ENCODE data around the gene PARP8.
"Not testable (repeated sequence)": the region's sequence is repeated elsewhere in the genome, so short reads cannot be mapped to it uniquely, and the experiment has no call there.

PARP8 gene, protein sequence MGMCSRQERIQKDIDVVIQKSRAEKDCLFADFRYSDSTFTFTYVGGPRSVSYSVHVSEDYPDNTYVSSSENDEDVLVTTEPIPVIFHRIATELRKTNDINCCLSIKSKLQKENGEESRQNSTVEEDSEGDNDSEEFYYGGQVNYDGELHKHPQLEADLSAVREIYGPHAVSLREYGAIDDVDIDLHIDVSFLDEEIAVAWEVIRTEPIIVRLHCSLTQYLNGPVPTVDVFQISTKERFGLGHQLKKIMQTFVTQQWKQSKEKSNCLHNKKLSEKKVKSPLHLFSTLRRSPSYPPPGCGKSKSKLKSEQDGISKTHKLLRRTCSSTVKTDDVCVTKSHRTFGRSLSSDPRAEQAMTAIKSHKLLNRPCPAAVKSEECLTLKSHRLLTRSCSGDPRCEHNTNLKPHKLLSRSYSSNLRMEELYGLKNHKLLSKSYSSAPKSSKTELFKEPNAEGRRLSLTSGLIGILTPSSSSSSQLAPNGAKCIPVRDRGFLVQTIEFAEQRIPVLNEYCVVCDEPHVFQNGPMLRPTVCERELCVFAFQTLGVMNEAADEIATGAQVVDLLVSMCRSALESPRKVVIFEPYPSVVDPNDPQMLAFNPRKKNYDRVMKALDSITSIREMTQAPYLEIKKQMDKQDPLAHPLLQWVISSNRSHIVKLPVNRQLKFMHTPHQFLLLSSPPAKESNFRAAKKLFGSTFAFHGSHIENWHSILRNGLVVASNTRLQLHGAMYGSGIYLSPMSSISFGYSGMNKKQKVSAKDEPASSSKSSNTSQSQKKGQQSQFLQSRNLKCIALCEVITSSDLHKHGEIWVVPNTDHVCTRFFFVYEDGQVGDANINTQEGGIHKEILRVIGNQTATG

GRCh38 chr5:50666261-50667022 is at the start of gene PARP8:
Gene PARP8 (plus strand): TSS chr5:50666637. CDS start chr5:50667096, 459 bp downstream.
- in situ Hi-C loops (cut with HindIII; ENCODE audit: low sequenced_read_pairs), result no loop called here

DNA sequence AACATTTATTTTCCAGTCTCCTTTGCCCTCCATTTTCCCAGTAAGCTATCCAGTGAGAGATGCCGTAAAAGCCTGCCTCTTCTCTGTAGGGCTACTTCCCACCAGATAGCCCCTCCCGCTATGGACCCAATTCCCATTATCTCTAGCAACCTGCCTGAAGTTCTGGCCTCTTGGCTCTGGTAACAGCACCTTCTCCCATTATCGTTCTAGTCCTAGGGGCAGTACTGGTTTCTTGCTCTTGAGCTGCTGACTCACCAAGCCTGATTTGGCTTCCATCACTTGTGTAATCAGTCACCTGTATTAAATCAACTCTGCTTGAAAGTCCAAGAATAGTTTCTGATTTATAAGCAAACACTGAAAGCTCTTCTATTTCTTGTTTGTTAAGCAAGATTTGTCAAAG is 42.8 kb upstream of the PARP8 start:
- in situ Hi-C loops (cut with HindIII; ENCODE audit: low sequenced_read_pairs), result no loop called here

DNA sequence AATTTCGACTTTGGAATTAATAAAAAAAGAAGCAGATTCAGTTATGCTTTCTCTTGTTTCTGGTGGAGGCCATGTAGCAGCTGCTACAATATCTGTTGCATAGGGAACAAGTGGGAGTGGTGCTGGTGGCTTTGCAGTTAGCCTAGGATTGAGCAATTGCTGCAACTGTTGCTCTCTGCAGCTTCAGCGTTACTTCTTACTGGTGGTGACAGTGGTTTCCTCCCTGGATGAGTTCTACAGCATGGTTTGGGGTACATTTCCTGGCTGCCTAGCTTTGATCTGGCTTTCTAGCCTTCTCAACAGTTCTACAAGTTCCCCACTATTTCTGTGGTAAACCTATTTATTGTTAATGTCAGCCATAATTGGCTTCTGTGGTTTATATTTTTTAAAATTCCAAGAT is 31.6 kb upstream of the PARP8 start:
- in situ Hi-C loops (cut with HindIII; ENCODE audit: low sequenced_read_pairs), result not testable (repeated sequence)

DNA sequence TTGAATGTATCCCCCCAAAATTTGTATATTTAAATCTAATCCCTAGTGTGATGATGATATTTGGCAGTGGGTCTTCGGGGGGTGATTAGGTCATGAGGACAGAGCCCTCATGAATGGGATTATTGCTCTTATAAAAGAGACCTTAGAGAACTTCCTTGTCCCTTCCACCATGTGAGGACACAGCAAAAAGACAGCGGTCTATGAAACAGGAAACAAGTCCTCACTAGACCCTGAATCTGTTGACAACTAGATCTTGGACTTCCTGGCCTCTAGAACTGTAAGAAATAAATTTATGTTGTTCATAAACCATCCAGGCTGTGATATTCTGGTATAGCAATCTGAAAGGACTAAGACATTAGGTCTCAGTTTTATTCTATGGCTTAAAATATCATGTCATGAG is 28.9 kb upstream of the PARP8 start:
- in situ Hi-C loops (cut with HindIII; ENCODE audit: low sequenced_read_pairs), result not testable (repeated sequence)

DNA sequence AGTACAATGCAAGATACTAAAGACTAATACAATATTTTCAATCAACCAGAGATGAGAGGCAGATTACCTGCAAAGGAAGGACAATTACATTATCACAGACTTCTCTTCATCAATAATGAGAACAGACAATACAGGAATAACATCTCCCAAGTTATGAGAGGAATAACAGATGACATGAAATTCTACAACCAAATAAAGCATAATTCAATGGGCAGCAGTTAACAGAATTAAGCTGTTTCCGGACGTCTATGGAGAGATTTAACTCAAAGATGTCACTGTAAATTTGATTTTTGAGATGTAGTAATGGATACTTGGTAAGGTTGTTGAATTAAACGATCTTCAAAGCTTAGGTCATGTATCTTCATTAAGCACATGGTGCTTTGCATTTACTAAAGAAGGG is 19.8 kb upstream of the PARP8 start:
- in situ Hi-C loops (cut with HindIII; ENCODE audit: low sequenced_read_pairs), result no loop called here

DNA sequence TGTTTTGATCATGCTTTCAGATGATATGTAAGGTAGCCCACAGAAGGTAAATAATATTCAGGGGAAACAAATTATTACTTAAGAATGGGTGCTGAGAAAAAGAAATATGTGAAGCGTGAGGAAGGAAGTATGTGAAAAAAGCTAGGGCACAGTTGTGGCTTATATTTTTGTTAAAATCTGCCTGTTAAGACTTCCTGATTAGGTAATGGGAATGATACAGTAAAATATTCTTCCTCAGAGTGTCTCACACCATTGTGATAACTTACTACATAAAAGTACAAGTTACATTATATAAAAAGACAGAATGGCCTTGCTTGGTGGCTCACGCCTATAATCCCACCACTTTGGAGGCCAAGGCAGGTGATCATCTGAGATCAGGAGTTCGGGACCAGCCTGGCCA is 18.7 kb upstream of the PARP8 start:
- in situ Hi-C loops (cut with HindIII; ENCODE audit: low sequenced_read_pairs), result no loop called here

DNA sequence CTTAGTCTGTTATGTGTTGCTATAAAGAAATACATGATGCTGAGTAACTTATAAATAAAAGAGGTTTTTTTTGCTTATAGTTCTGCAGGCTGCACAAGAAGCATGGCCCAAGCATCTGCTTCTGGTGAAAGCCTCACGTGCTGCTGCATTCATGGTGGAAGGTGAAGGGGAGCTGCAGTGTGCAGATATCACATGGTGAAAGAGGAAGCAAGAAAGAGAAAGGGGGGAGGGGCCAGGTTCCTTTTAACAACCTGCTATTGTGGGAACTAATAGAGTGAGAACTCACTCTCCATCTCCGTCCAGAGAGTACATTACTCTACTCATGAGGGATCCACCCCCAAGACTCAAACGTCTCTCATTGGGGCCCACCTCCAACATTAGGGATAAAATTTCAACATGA is 12.5 kb upstream of the PARP8 start:
- in situ Hi-C loops (cut with HindIII; ENCODE audit: low sequenced_read_pairs), result no loop called here

GRCh38 chr5:50655067-50655809 is 11.2 kb upstream of the PARP8 start:
- in situ Hi-C loops (cut with HindIII; ENCODE audit: low sequenced_read_pairs), result no loop called here

DNA sequence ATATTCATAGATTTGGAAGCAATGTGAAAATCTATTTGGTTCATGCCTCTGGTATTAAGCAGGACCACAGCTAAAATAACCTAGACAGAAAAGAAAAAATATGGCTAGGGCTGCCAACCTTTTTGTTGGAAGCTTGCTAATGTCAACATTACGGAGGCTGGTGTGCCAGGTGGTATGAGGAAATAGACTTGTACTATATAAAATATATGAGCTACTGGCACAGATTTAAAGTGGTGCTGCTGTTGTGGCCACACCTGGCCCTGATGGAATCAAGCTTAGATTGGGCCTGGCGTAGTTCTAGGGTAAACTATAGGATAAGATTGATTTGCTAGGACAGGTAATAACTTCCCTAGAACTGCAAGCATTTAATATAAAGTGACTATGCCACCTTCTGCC is 10.6 kb upstream of the PARP8 start:
- in situ Hi-C loops (cut with HindIII; ENCODE audit: low sequenced_read_pairs), result no loop called here

DNA sequence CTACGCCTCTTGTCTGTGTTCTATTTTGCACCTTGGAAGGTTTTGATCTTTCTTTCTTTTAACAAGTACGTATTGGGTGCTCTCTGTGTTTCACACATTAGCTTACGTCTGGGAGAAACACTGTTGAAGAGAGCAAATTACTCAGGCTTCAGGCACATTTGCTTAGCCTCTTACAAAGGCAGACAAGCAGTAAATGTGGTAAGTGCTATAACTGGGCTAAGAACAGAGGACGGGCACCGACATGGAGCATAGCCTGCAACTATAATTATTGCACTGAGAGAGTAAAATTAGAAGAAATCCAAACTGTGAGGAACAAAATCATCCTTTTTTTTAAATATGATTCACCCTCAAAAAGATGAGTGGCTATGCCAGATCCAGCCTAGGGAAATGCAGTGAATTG is 9.4 kb upstream of the PARP8 start:
- in situ Hi-C loops (cut with HindIII; ENCODE audit: low sequenced_read_pairs), result no loop called here

- in situ Hi-C loops (cut with HindIII; ENCODE audit: low sequenced_read_pairs), result no loop called here
Observed at GRCh38 chr5:50658246-50658645, 8.2 kb upstream of the PARP8 start.

GRCh38 chr5:50663636-50664035 is 2.8 kb upstream of the PARP8 start:
- in situ Hi-C loops (cut with HindIII; ENCODE audit: low sequenced_read_pairs), result no loop called here

- in situ Hi-C loops (cut with HindIII; ENCODE audit: low sequenced_read_pairs), result no loop called here
Observed at GRCh38 chr5:50665091-50665490, 1.3 kb upstream of the PARP8 start.

DNA sequence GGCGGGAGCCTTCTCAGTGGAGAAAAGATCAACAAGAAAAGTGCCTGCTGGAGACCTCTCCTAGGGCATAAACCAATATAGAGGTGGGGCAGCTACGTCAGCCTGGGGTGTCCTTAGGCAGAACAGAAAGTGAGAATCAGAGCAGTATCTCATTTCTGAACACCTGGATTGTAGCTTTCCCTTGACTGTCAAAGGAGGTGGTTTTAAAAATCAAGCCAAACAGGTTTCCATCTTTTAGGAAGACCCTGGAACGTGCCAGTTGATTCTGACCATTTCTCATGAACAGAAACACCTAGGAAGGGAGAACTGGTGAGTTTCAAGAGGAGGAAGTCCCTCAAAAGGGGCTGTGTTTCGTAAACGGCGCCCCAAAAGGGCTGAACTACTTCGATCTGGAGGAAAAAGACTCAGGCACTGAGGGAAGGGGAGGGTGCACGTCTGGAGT is 655 bp upstream of the PARP8 start:
- in situ Hi-C loops (cut with HindIII; ENCODE audit: low sequenced_read_pairs), result not testable (repeated sequence)

- in situ Hi-C loops (cut with HindIII; ENCODE audit: low sequenced_read_pairs), result no loop called here
Observed at GRCh38 chr5:50667023-50667652, 701 bp downstream of the PARP8 start.

DNA sequence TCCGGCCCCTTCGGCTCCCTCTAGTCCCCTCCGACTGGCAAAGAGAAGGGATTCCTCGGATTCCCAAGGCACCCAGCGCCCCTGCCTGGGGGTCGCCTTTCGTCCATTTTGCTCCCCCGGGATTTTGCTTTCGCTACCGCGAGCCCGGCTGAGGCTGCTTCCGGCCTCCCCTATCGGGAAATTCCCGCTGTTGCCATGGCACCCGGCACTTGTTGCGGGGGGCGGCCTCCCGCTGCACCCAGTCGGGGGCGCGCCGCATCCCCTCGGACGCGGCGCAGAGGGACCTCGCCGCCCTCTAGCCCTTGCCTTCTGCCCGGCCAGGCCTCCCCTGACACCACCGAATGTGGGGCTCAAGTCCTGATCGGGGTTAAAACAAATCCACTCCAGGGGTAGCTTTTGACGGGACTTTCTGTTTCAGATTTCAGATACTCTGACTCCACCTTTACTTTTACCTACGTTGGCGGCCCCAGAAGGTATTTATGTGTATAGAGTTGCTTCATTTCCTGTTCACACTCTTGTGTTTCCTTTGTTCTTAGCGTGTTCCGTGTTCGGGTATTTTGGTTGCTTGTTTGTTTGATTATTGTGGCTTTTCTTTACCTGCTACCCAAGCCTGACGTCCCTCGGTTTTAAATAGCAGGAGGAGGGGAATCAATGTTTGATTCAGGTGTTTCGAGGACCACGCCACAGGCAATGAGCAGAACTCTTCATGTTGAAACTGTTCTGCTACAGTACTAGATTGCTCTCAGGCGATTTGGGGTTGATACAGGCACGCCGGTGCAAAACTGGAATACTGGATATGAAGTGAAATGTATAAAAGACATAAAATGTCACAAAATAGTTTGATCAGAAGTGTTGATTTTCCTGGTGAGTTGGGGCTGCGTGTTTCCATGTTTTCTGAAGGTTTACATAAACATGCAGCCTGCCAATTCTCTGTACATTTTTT is 1.5 kb downstream of the PARP8 start:
- in situ Hi-C loops (cut with HindIII; ENCODE audit: low sequenced_read_pairs), result no loop called here

- in situ Hi-C loops (cut with HindIII; ENCODE audit: low sequenced_read_pairs), result not testable (repeated sequence)
Observed at GRCh38 chr5:50668636-50669035, 2.2 kb downstream of the PARP8 start.

- in situ Hi-C loops (cut with HindIII; ENCODE audit: low sequenced_read_pairs), result no loop called here
Observed at GRCh38 chr5:50672663-50673062, 6.2 kb downstream of the PARP8 start.

DNA sequence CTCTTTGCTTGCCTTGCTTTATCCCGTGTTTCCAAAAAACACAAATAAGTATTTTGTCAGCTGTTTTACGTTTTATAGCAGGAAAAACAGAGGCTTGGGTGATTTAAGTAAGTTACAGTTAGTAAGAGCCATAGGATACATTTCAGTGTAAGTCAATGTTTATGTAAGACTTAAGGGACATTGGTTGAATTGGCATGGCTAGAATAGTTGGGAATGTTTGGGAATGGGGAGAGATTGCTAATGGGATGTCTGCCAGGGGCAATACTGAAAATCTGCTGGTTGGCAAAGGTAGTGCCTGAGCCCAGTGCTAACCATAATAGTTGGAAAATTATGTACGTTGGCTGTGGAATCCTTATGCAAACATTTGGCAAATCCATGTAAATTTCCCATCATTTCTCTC is 7.0 kb downstream of the PARP8 start:
- in situ Hi-C loops (cut with HindIII; ENCODE audit: low sequenced_read_pairs), result not testable (repeated sequence)
